Measurements from ENCODE around the gene MRPS2.

The MRPS2 gene

DNA sequence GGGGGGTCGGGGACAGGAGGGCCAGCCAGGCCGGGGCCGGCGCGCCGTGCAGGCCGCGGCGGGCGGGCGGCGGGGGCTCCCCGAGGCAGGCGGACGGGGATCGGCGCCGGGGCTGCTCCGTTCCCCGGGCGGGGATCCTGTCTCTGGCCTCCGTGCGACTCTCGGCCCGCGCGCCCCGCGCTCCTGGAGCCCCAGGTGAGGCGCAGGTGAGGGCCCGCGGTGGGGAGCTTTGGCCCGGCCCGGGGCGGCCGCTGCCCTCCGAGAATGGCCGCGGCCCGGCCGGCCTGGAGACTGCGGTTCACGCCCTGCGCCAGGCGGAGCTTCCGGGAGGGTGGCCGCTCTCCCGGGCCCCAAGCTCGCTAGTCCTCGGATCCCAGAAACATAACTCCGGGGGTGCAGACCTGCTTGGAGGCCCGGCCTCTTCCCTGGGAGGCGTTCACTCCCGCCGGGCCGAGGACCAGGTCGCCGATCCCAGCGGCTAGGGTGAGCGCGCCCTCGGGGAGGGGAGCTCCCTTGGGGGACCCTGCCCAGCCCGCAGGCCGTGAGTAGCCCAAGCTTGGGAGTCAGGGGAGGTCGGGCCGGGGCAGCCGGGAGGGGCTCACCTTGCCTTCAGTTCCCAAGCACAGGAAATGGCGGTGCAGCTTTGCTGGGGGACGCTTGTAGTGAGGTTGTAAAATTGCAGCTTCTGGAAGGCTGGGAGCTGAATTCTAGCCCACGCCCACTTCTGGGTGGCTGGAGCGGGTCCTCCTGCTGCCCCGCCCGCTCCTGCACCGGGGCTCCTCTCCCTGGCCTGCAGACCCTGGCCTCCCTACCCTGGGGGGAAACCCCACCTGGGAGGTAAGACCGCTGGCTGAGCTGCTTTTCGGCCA is 20.2 kb upstream of the MRPS2 start:
- no peak for DNase-seq (ENCODE audit: low read depth in 1 of 2, low spot score in 1 of 2)

- no peak for DNase-seq (ENCODE audit: low read depth in 1 of 2, low spot score in 1 of 2)
Observed at GRCh38 chr9:135480940-135481310, 19.6 kb upstream of the MRPS2 start.

- DNase-seq (ENCODE audit: low read depth in 1 of 2, low spot score in 1 of 2): no peak
Observed at GRCh38 chr9:135482015-135482754, 18.3 kb upstream of the MRPS2 start.

GRCh38 chr9:135484460-135485277 is 15.8 kb upstream of the MRPS2 start:
- no peak for DNase-seq (ENCODE audit: low read depth in 1 of 2, low spot score in 1 of 2)

- no peak for DNase-seq (ENCODE audit: low read depth in 1 of 2, low spot score in 1 of 2)
Observed at GRCh38 chr9:135485385-135485784, 15.1 kb upstream of the MRPS2 start.

- DNase-seq (ENCODE audit: low read depth in 1 of 2, low spot score in 1 of 2): no peak
Observed at GRCh38 chr9:135485832-135486231, 14.7 kb upstream of the MRPS2 start.

- DNase-seq (ENCODE audit: low read depth in 1 of 2, low spot score in 1 of 2): no peak
Observed at GRCh38 chr9:135486267-135487065, 14.0 kb upstream of the MRPS2 start.

- DNase-seq (ENCODE audit: low read depth in 1 of 2, low spot score in 1 of 2): no peak
Observed at GRCh38 chr9:135487281-135488012, 13.0 kb upstream of the MRPS2 start.

GRCh38 chr9:135488013-135488330 is 12.5 kb upstream of the MRPS2 start:
- DNase-seq (ENCODE audit: low read depth in 1 of 2, low spot score in 1 of 2): no peak

DNA sequence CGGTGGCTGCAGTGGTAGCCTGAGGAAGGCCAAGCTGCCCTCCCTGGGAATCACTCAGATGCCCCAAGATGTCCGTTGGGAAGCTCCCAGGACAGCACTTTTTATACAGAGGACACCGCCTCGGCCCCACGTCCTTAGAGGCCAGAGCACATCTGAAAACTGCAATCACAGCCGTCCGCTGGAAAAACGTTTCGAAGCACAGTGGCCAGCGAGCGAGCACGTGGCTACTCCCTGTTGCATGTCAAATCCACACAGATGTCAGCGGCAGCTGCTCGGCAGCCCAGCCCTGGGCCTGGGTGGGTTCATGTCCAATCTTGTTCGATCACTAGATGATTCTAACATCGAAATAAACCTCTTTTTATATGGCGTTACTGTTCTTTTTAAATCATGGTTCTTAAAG is 12.0 kb upstream of the MRPS2 start:
- DNase-seq (ENCODE audit: low read depth in 1 of 2, low spot score in 1 of 2): no peak

DNA sequence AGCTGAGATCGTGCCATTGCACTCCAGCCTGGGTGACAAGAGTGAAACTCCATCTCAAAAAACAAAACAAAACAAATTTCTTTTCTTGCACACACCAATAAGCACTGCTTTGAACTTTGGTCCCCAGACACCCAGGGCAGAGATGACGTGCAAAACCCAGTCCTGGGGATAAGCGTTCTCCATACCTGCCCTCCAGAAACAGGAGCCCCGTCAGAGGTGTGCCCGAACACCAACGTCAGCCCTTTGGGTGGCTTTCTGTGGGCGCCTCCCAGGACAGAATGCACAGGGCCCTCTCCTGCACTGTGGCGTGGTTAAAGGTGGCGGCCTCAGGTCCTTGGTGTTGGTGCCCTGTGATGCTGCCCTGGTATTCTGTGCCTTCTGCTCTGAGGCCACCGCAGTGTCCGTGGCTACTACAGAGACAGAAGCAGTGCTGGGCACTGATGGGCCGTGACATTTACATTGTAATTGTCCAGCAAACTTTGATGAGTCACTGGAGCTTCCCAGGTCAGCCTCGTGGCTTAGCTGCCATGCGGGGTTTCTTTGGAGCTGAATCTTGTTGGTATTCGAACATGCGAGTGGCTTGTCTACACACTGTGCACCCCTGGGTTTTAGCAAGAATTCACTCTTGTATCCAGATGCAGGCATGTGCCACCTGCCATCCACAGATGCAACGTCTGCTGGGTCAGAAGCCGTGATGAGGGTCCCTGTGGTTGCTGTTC is 11.1 kb upstream of the MRPS2 start:
- no peak for DNase-seq (ENCODE audit: low read depth in 1 of 2, low spot score in 1 of 2)

DNA sequence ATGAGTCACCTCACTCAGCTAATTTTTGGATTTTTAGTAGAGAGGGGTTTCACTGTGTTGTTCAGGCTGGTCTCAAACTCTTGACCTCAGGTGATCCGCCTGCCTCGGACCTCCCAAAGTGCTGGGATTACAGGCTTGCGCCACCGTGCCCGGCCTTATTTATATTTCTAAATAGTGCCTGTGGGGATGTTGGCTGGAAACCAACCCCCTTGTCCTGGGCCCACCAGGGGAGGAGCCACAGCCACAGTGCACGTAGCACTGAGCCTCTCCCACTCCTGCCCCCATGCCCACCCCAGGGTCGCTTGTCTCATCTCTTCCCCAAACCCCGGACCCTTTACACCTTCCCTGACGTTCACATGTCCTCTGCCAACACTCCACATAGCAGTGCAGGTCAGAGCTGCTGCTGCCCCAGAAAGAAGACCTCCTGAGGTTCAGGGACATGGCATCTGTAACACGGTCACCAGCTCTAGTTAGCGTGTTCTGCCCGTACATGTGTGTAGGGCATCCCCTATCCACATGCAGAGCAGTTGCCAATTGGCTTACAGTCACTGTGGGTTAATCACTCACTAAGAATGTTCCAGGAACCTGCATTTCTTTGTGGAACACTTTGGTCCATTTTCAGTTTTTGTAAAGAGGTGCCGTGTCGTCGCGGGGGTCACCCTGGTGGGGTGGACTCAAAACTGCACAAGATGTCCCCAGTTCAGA is 10.2 kb upstream of the MRPS2 start:
- no peak for DNase-seq (ENCODE audit: low read depth in 1 of 2, low spot score in 1 of 2)

- DNase-seq (ENCODE audit: low read depth in 1 of 2, low spot score in 1 of 2): no peak
Observed at GRCh38 chr9:135490980-135491464, 9.5 kb upstream of the MRPS2 start.

GRCh38 chr9:135491764-135492163 is 8.7 kb upstream of the MRPS2 start:
- DNase-seq (ENCODE audit: low read depth in 1 of 2, low spot score in 1 of 2): no peak

DNA sequence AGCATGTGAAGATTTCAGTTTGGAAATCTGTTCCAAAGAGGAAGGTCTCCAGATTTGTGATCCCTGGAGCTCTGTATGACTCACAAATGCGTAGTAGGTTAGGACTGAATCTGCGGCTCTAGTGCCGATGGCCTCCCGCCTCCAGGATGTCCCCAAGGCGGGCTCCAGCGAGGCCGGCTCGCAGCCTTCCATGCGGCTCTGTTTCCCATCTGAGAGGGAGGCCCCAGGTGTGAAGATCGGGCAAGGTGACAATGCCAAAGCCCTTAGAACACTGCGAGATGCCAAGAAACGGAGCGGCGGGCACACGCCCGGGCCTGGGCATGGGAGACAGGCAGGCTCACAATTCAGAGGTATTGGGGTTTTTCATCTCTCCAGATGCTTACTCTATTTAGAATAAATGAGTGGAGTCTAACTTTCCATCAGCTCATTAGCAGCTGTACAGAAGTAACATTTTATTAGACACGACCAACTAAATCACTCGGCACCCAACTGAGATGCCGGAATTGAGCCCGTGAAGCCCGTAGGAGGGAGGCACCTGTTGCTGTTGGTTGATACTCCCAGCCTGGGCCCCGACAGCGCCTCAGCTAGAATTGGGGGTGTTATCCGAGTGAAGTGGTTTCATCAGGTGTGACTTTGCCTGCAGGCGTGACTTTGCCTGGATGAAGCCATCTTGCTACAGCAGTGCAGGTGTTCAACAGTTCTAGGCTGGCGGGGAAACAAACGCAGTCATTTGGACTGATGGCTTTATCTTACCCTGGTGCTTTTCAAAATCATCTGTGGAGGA is 7.4 kb upstream of the MRPS2 start:
- no peak for DNase-seq (ENCODE audit: low read depth in 1 of 2, low spot score in 1 of 2)

GRCh38 chr9:135494791-135495559 is 5.5 kb upstream of the MRPS2 start:
- no peak for DNase-seq (ENCODE audit: low read depth in 1 of 2, low spot score in 1 of 2)

GRCh38 chr9:135498381-135499126 is 1.9 kb upstream of the MRPS2 start:
- no peak for DNase-seq (ENCODE audit: low read depth in 1 of 2, low spot score in 1 of 2)
